ENCODE measurements around the gene CCDC40.
"Not testable (repeated sequence)": the region's sequence is repeated elsewhere in the genome, so short reads cannot be mapped to it uniquely, and the experiment has no call there.

Gene CCDC40

GRCh38 chr17:80034791-80035686 lies 1.4 kb upstream of the CCDC40 start:
- TF ChIP-seq ZNF274 (IDR thresholded peaks at IDR 0.05; ENCODE audit: low read depth, low read length) = no peak
- peak overlapping the region; percentile 23 for H3K4me3 ChIP-seq (ENCODE audit: low read length)

- peak within 1 kb of the TSS; percentile 43 for H3K4me3 ChIP-seq (ENCODE audit: low read length)
- TF ChIP-seq ZNF274 (IDR thresholded peaks at IDR 0.05; ENCODE audit: low read depth, low read length) = no peak
Observed at GRCh38 chr17:80035687-80035936, 830 bp upstream of the CCDC40 start, which contains the start of gene TBC1D16. Gene TBC1D16 (minus strand): TSS chr17:80035872. CDS start chr17:80013547, 22,325 bp downstream.

- peak overlapping the region; percentile 43 for H3K4me3 ChIP-seq (ENCODE audit: low read length)
Observed at GRCh38 chr17:80036715-80037477, 454 bp downstream of the CCDC40 start.

GRCh38 chr17:80043963-80044362 lies 7.5 kb downstream of the CCDC40 start:
- no peak overlapping the region for H3K4me3 ChIP-seq (ENCODE audit: low read length)
- TF ChIP-seq ZNF274 (IDR thresholded peaks at IDR 0.05; ENCODE audit: low read depth, low read length) = no peak

More at GRCh38 chr17:80036715-80037477, 454 bp downstream of the CCDC40 start:
- no peak for TF ChIP-seq ZNF274 (IDR thresholded peaks at IDR 0.05; ENCODE audit: low read depth, low read length)

- H3K4me3 ChIP-seq (ENCODE audit: low read length) = no peak overlapping the region
- no peak for TF ChIP-seq ZNF274 (IDR thresholded peaks at IDR 0.05; ENCODE audit: low read depth, low read length)
Observed at GRCh38 chr17:80045703-80046102, 9.3 kb downstream of the CCDC40 start.

- H3K4me3 ChIP-seq (ENCODE audit: low read length) = not testable (repeated sequence)
Observed at GRCh38 chr17:80046709-80047108, 10.3 kb downstream of the CCDC40 start.

GRCh38 chr17:80047176-80047575 lies 10.7 kb downstream of the CCDC40 start:
- TF ChIP-seq ZNF274 (IDR thresholded peaks at IDR 0.05; ENCODE audit: low read depth, low read length) = no peak
- H3K4me3 ChIP-seq (ENCODE audit: low read length) = no peak overlapping the region

GRCh38 chr17:80049986-80050385 lies 13.5 kb downstream of the CCDC40 start:
- TF ChIP-seq ZNF274 (IDR thresholded peaks at IDR 0.05; ENCODE audit: low read depth, low read length) = no peak
- no peak overlapping the region for H3K4me3 ChIP-seq (ENCODE audit: low read length)

- TF ChIP-seq ZNF274 (IDR thresholded peaks at IDR 0.05; ENCODE audit: low read depth, low read length) = no peak
- H3K4me3 ChIP-seq (ENCODE audit: low read length) = no peak overlapping the region
Observed at GRCh38 chr17:80050706-80051105, 14.3 kb downstream of the CCDC40 start.

- no peak for TF ChIP-seq ZNF274 (IDR thresholded peaks at IDR 0.05; ENCODE audit: low read depth, low read length)
- H3K4me3 ChIP-seq (ENCODE audit: low read length) = no peak overlapping the region
Observed at GRCh38 chr17:80051681-80052080, 15.2 kb downstream of the CCDC40 start.

- no peak overlapping the region for H3K4me3 ChIP-seq (ENCODE audit: low read length)
Observed at GRCh38 chr17:80053102-80053501, 16.7 kb downstream of the CCDC40 start.

GRCh38 chr17:80055597-80055996 lies 19.2 kb downstream of the CCDC40 start:
- H3K4me3 ChIP-seq (ENCODE audit: low read length) = no peak overlapping the region
- no peak for TF ChIP-seq ZNF274 (IDR thresholded peaks at IDR 0.05; ENCODE audit: low read depth, low read length)

More at GRCh38 chr17:80053102-80053501, 16.7 kb downstream of the CCDC40 start:
- TF ChIP-seq ZNF274 (IDR thresholded peaks at IDR 0.05; ENCODE audit: low read depth, low read length) = no peak

- no peak for TF ChIP-seq ZNF274 (IDR thresholded peaks at IDR 0.05; ENCODE audit: low read depth, low read length)
Observed at GRCh38 chr17:80058311-80058955, 22.0 kb downstream of the CCDC40 start.

GRCh38 chr17:80060644-80061043 lies 24.2 kb downstream of the CCDC40 start:
- no peak for TF ChIP-seq ZNF274 (IDR thresholded peaks at IDR 0.05; ENCODE audit: low read depth, low read length)

More at GRCh38 chr17:80058311-80058955, 22.0 kb downstream of the CCDC40 start:
- H3K4me3 ChIP-seq (ENCODE audit: low read length) = no peak overlapping the region

More at GRCh38 chr17:80060644-80061043, 24.2 kb downstream of the CCDC40 start:
- H3K4me3 ChIP-seq (ENCODE audit: low read length) = no peak overlapping the region
